BJ (cell line): Measurements from ENCODE around the gene BEND3. TPM values are rescaled to one million over a fixed set of nuclear protein-coding genes. Genes with fewer than 3 reads are reported as not detected.
"Not testable (repeated sequence)": the region's sequence is repeated elsewhere in the genome, so short reads cannot be mapped to it uniquely, and the experiment has no call there.

ENCODE experiments used
- CTCF ChIA-PET: fragments of 350-600 bp; formaldehyde crosslinking; extraction: SDS; loops from one replicate; lab custom pipeline; 2021; ENCODE audit warnings: antibody characterized with exemption, inconsistent platforms; lab: Yijun Ruan, JAX
- POLR2A ChIA-PET: fragments of 300-600 bp; sonication (Branson Sonifier 250); formaldehyde crosslinking; extraction: SDS; loops from one replicate; lab custom pipeline; 2021; ENCODE audit warnings: antibody characterized with exemption; lab: Charles Lee
- DNase-seq: peaks from one replicate; pipeline ENCODE4 v3.0.0-alpha.2; 2011; ENCODE audit warnings: low read depth
- H3K27me3 ChIP-seq: 2 replicates; pipeline ENCODE4 v1.6.0; 2011; ENCODE audit warnings: low read length; ENCODE audit not compliant: control insufficient read depth, insufficient read depth
- H3K36me3 ChIP-seq: 2 replicates; pipeline ENCODE4 v1.5.1; 2011; ENCODE audit warnings: low read length; ENCODE audit not compliant: control insufficient read depth, insufficient read depth
- H3K4me3 ChIP-seq: 2 replicates; pipeline ENCODE4 v1.5.1; 2011; ENCODE audit warnings: low read depth, mild to moderate bottlenecking, control low read depth, low read length
- polyA plus RNA-seq: library from polyadenylated mRNA; depleted of rRNA; stranded (reverse); fragments of >200 nt; gene quantifications from 2 replicates; pipeline ENCODE4 v1.2.3, GENCODE V29; 2011
- TF ChIP-seq, protein P1 (sequence below): IDR thresholded peaks from 2 replicates; pipeline ENCODE4 v1.5.1; 2011; ENCODE audit warnings: low read depth, mild to moderate bottlenecking, control low read depth, inconsistent platforms, low read length, moderate library complexity; ENCODE audit not compliant: insufficient read depth

Gene BEND3
- polyA plus RNA-seq, 1 experiment: 0.60 TPM

DNA sequence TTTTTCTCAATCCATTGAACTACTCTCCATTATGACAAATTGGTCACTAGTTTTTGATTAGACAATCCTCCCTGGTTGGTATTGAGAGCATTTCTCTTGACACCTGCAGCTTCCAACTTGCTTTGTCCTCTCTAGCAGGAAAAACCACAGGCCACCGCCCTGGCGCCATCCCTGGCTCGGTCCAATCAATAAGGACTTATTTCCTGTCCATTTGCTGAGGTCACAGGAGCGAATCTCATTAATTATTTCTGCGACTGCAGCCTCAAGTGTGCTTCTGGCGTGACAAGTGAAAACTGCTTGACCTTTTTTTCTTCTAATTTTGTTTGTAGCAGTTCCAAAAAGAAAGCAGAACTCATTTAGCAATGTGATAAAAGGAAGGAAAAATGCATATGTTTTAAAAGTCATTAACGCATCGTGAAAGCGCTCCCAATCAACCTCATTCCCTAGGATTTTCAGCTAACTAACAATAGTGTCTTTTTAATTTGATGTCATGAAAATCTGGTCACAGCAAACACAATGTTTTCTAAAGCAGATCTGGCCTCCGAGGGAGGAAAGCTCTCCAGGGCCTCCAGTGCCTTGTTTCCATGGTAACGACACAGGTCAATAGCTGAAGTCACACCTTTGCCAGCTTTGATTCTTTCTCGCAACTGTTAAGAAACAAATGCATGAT, 39.0 kb upstream of the BEND3 start:
- CTCF ChIA-PET: no interaction called here

DNA sequence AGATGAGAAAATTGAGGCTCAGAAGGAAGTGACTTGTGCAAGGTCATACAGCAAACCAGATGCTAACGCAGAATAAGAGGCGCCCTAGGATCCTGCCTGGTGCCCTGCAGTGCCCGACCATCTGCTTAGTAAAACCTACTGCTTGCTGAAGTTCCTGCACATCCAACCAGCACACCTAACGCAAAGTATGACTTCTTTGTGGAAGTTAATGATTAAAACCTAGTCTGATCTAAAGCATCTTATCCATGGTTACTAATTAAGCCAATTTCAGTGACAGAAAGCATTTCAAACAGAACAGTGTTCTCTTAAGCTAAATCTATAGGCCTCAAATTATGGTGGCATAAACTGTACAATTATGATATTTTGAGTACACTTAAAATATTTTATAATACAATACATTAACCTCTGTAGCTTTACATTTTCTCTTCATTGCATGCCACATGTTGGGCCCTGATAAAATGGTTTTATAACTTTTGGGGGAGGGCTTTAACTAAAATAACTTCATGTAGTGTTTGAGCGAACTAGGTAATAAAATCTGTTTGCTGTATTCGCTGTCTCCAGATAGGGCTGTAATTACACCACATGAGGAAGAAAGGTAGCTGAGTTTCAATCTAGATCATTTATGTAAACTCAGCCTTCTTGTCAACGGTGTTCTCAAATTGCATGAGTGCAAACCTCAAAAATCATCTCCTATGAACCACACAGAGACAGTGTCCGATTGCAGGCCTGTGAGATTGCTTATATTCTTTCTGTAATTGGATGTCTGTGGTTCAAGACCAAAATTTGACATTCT, 37.5 kb upstream of the BEND3 start:
- Histone ChIP-seq H3K36me3 (no peaks in the 10 kb centered on the region), H3K27me3 (no peaks in the 10 kb centered on the region), H3K4me3 (no peak overlapping the region)
- CTCF ChIA-PET: no interaction called here
- POLR2A ChIA-PET: no interaction called here
- TF ChIP-seq, protein P1, sequence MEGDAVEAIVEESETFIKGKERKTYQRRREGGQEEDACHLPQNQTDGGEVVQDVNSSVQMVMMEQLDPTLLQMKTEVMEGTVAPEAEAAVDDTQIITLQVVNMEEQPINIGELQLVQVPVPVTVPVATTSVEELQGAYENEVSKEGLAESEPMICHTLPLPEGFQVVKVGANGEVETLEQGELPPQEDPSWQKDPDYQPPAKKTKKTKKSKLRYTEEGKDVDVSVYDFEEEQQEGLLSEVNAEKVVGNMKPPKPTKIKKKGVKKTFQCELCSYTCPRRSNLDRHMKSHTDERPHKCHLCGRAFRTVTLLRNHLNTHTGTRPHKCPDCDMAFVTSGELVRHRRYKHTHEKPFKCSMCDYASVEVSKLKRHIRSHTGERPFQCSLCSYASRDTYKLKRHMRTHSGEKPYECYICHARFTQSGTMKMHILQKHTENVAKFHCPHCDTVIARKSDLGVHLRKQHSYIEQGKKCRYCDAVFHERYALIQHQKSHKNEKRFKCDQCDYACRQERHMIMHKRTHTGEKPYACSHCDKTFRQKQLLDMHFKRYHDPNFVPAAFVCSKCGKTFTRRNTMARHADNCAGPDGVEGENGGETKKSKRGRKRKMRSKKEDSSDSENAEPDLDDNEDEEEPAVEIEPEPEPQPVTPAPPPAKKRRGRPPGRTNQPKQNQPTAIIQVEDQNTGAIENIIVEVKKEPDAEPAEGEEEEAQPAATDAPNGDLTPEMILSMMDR: no peak
- DNase-seq: peak; percentile 4

More for the DNA sequence above, 39.0 kb upstream of the BEND3 start:
- Histone ChIP-seq H3K4me3 (no peak overlapping the region), H3K27me3 (no peaks in the 10 kb centered on the region), H3K36me3 (no peaks in the 10 kb centered on the region)
- TF ChIP-seq, protein P1: no peak
- POLR2A ChIA-PET: no interaction called here
- no peak for DNase-seq

DNA sequence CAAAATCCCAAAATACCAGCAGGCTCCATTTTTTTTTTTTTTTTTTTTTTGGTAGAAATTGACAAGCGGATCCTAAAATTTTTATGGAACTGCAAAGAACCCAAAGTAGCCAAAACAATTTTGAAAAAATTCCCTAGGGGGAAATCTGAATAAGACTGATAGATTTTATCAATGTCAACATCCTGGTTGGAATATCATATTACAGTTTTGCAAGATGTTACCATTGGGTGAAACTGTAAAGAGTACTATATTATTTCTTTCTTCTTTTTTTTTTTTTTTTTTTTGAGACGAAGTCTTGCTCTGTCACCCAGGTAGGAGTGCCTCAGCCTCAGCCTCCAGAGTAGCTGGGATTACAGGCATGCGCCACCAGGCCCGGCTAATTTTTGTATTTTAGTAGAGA, 29.4 kb upstream of the BEND3 start:
- DNase-seq: no peak
- TF ChIP-seq, protein P1: no peak
- POLR2A ChIA-PET: no interaction called here
- H3K36me3 ChIP-seq: no peaks in the 10 kb centered on the region
- no peak overlapping the region for H3K4me3 ChIP-seq
- H3K27me3 ChIP-seq: no peaks in the 10 kb centered on the region
- CTCF ChIA-PET: no interaction called here

DNA sequence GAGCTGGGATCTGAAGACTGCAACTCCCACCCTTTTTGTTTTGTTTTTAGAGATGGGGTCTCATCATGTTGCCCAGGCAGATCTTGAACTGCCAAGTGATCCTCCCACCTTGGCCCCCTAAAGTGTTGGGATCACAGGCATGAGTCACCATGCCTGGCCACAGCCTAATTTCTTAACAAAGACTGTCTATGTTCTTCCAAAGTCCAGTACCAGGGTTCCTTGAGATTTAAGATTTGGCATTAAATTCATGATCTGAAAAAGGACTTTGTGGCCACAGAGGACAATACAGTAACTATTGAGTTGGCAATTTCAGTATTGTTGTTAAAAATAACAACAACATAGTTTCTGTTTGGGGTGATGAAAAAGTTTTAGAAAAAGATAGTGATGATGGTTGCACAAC, 28.7 kb upstream of the BEND3 start:
- TF ChIP-seq, protein P1: no peak
- CTCF ChIA-PET: no interaction called here
- Histone ChIP-seq H3K36me3 (no peaks in the 10 kb centered on the region), H3K27me3 (no peaks in the 10 kb centered on the region), H3K4me3 (no peak overlapping the region)
- POLR2A ChIA-PET: no interaction called here
- DNase-seq: no peak

DNA sequence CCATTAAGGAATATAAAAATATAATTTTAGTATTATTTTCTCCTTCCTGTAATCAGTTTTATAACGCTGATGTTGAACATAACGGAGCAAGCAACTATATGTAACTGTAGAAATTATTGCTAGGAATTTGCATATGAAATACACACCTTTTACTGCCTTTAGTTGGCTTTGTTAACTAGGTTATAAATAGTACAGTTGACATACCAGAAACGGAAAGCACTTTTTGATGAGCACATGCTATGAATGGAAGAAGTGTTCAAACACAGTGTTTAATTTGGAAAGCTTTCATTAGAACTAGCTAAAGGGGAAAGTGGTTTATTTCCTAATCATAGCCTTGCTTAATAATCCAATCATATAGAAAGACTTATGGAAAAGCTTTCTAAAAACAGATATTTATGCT, 25.3 kb upstream of the BEND3 start:
- Histone ChIP-seq H3K4me3 (no peak overlapping the region), H3K36me3 (no peaks in the 10 kb centered on the region), H3K27me3 (no peaks in the 10 kb centered on the region)
- DNase-seq: no peak
- TF ChIP-seq, protein P1: no peak
- CTCF ChIA-PET: interaction anchor here (0.6 kb wide), 1 partner anchor 59 kb away, joined by 3 read pairs; no protein-coding TSS in a partner anchor
- POLR2A ChIA-PET: no interaction called here

DNA sequence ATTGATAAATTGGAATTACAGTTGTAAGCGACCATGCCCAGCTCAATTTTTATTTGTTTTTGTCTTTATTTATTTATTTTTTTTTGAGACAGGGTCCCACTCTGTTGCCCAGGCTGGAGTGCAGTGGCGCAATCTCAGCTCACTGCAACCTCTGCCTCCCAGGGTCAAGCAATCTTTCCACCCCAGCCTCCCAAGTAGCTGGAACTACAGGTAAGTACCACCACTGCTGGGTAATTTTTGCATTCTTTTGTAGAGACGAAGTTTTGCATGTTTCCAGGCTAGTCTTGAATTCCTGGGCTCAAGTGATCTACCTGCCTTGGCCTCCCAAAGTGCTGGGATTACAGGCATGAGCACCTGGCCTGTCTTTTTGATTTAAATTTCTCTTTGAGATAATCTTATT, 21.0 kb upstream of the BEND3 start:
- H3K36me3 ChIP-seq, CTCF ChIA-PET, H3K4me3 ChIP-seq, POLR2A ChIA-PET, H3K27me3 ChIP-seq, DNase-seq: not testable (repeated sequence)

DNA sequence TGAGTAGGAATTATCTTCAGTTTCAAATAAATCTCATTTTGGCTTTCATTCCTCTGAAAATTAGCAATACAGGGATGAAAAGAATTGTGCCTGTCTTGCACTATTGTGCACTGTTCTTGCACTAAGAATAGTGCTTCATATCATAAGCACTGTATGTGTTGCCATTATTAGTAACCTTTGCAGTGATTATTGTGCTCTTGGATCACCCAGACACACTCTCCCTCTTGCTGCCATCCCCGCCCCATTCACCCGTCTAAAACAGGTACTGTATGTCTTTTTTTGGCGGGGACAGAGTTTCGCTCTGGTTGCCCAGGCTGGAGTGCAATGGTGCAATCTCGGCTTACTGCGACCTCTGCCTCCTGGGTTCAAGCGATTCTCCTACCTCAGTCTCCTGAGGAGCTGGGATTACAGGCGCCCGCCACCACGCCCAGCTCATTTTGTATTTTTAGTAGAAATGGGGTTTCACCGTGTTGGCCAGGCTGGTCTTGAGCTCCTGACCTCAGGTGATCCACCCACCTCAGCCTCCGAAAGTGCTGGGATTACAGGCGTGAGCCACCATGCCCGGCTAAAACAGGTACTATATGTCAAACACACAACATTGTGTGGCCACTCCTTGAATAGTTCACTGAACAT, 19.8 kb upstream of the BEND3 start:
- CTCF ChIA-PET: not testable (repeated sequence)

More for the DNA sequence above, 19.8 kb upstream of the BEND3 start:
- DNase-seq, H3K36me3 ChIP-seq, POLR2A ChIA-PET, H3K27me3 ChIP-seq, H3K4me3 ChIP-seq: not testable (repeated sequence)
